Keratinocyte (primary cell): ENCODE results near the gene QSOX2. TPM values are rescaled to one million over a fixed set of nuclear protein-coding genes. Genes with fewer than 3 reads are reported as not detected.

ENCODE experiments used
- DNase-seq: peaks from one replicate; pipeline ENCODE4 v3.0.0-alpha.2; 2011; ENCODE audit warnings: low read depth, missing footprints, low spot score
- FAIRE-seq: peaks from 2 replicates; lab custom pipeline; 2011; peaks lifted over from hg19 to GRCh38; lab: Jason Lieb, UNC
- H2AFZ ChIP-seq: 2 replicates; pipeline ENCODE4 v1.6.0; 2012; ENCODE audit warnings: low read length, control low read depth, inconsistent platforms; ENCODE audit not compliant: control insufficient read depth
- H3K27ac ChIP-seq: 2 replicates; pipeline ENCODE4 v1.5.1; 2011; ENCODE audit warnings: low read length; ENCODE audit not compliant: control insufficient read depth, insufficient read depth
- H3K27me3 ChIP-seq: 3 replicates; pipeline ENCODE4 v1.6.0; 2011; ENCODE audit warnings: low read length; ENCODE audit not compliant: control insufficient read depth, insufficient read depth; ENCODE audit errors: extremely low read depth
- H3K36me3 ChIP-seq, 2 experiments: 2 replicates in 1 of 2; 3 replicates in 1 of 2; pipeline ENCODE4 v1.5.1; 2011; ENCODE audit warnings: low read length in 2 of 2, mild to moderate bottlenecking in 1 of 2; ENCODE audit not compliant: control insufficient read depth in 2 of 2, insufficient read depth in 2 of 2; ENCODE audit errors: extremely low read depth in 1 of 2
- H3K4me1 ChIP-seq: 3 replicates; pipeline ENCODE4 v1.5.1; 2011; ENCODE audit warnings: low read length; ENCODE audit not compliant: control insufficient read depth, insufficient read depth; ENCODE audit errors: extremely low read depth
- H3K4me2 ChIP-seq: 3 replicates; pipeline ENCODE4 v1.6.0; 2011; ENCODE audit warnings: low read depth, low read length; ENCODE audit not compliant: control insufficient read depth, insufficient read depth; ENCODE audit errors: extremely low read depth
- H3K4me3 ChIP-seq, 3 experiments: fragments of 200-600 bp in 1 of 3; sonication (generic) in 1 of 3; 2 replicates in 2 of 3; 3 replicates in 1 of 3; pipeline ENCODE4 v1.5.1; 2011 to 2016; ENCODE audit warnings: low read length in 3 of 3, mild to moderate bottlenecking in 3 of 3, control low read depth in 2 of 3, inconsistent platforms in 1 of 3, low read depth in 1 of 3, mixed read lengths in 1 of 3, mixed run types in 1 of 3, moderate library complexity in 1 of 3; ENCODE audit not compliant: control insufficient read depth in 2 of 3, insufficient read depth in 2 of 3; ENCODE audit errors: extremely low read depth in 1 of 3
- H3K79me2 ChIP-seq: 2 replicates; pipeline ENCODE4 v1.6.0; 2012; ENCODE audit warnings: low read length; ENCODE audit not compliant: control insufficient read depth, insufficient read depth
- H3K9ac ChIP-seq: 3 replicates; pipeline ENCODE4 v1.6.0; 2011; ENCODE audit warnings: low read length; ENCODE audit not compliant: control insufficient read depth, insufficient read depth; ENCODE audit errors: extremely low read depth
- H3K9me1 ChIP-seq: 3 replicates; pipeline ENCODE4 v1.6.0; 2011; ENCODE audit warnings: low read length; ENCODE audit not compliant: control insufficient read depth, insufficient read depth; ENCODE audit errors: extremely low read depth
- H3K9me3 ChIP-seq: 2 replicates; pipeline ENCODE4 v1.5.1; 2012; ENCODE audit warnings: low read depth, low read length; ENCODE audit not compliant: control insufficient read depth
- H4K20me1 ChIP-seq: 3 replicates; pipeline ENCODE4 v1.6.0; 2011; ENCODE audit warnings: low read length; ENCODE audit not compliant: control insufficient read depth, insufficient read depth; ENCODE audit errors: extremely low read depth
- CTCF ChIP-seq, 3 experiments: IDR thresholded peaks in 1 of 3; conservative IDR thresholded peaks in 1 of 3; optimal IDR thresholded peaks in 1 of 3; 2 replicates in 2 of 3; 3 replicates in 1 of 3; pipeline versions ENCODE3 to v1.5.1; 2011; ENCODE audit warnings: low read length in 3 of 3, mild to moderate bottlenecking in 3 of 3, moderate library complexity in 2 of 3, control low read depth in 1 of 3, inconsistent platforms in 1 of 3; ENCODE audit not compliant: insufficient read depth in 2 of 3; ENCODE audit errors: extremely low read depth in 1 of 3
- EZH2 ChIP-seq: IDR thresholded peaks from one replicate; pipeline ENCODE4 v1.6.1; 2012; ENCODE audit warnings: inconsistent platforms, mild to moderate bottlenecking, low read length, moderate library complexity
- dilution Hi-C: fragments of 300-500 bp; cut with MboI; formaldehyde crosslinking; loops from one replicate; pipeline ENCODE4 v1.7.0; 2020; ENCODE audit warnings: low sequenced_read_pairs; ENCODE audit not compliant: extremely low pct_ligation_motif_present
- polyA plus RNA-seq, 5 experiments: library from polyadenylated mRNA; depleted of rRNA in 3 of 5; stranded (reverse) in 3 of 5; stranded (forward) in 1 of 5; unstranded in 1 of 5; fragments of >200 nt; gene quantifications; 1 replicate in 1 of 5; 2 replicates in 3 of 5; 3 replicates in 1 of 5; pipeline versions ENCODE4 v1.2.1 to v1.2.3, GENCODE V29; 2011 to 2012; ENCODE audit warnings: missing spikeins in 2 of 5, low read depth in 1 of 5, low replicate concordance in 1 of 5

The QSOX2 gene
- polyA plus RNA-seq, 1 donor (not counting 4 experiments of a cell fraction or from before 2014, with no cell fraction given), result 11.9 TPM

DNA sequence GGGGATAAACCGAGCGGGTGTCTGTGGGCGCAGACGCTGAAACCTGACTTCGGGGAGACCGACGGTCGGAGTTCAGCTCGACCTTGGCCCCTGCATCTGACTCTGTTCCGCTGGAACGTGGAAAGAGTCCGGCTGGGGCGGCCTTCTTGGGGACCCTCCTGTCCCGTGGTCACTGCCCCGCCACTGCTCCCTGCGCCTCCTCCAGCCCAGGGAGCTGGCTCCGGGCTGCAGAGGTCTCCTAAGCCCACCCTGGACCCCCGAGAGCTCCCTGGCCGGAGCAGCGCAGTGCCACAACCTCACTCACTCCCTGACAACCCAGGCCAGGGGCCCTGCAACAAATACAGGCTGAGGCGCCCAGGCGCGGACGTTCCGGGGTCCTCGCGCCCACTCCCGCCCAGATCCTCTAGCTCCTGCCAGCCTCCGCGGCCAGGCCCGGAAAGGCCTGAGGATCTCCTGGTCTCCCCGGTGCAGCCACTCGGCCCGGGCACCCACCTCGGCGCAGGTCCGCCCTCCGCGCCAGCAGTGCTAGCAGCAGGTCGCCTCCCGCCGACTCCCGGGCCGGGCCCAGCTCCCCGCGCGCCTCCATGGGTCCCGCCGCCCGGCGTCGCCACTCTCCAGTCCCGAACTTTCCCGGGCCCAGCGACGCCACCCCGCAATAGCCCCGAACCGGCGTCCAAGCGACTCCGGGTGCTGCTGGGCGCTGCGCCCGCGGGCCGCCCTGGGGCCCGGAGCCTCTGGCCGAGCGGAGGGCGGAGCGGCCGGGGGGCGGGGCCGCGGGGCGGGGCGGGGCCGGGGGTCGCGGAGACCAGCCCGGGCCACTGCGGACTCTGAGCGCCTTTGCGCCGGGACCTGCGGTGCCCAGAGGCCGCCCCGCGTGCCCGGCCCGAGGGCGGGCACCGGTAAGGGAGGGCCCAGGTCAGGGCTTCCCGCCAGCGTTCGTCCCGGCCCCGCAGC lies 42.9 kb downstream of the QSOX2 start:
- no peak overlapping the region for H3K4me3 ChIP-seq
- H3K4me2 ChIP-seq, result no peak overlapping the region
- no peaks in the 10 kb centered on the region for H3K9me1 ChIP-seq
- H3K9me3 ChIP-seq, result no peaks in the 10 kb centered on the region
- dilution Hi-C loops, result no loop called here
- H4K20me1 ChIP-seq, result peaks cover 13% of the 10 kb centered on the region
- H3K36me3 ChIP-seq, result no peaks in the 10 kb centered on the region
- H3K4me1 ChIP-seq, result no peaks in the 10 kb centered on the region
- no peak overlapping the region for H3K27ac ChIP-seq
- no peaks in the 10 kb centered on the region for H3K79me2 ChIP-seq
- peaks cover 68% of the 10 kb centered on the region for H3K27me3 ChIP-seq
- FAIRE-seq (no peak), DNase-seq (no peak)
- H3K9ac ChIP-seq, result no peak overlapping the region
- H2AFZ ChIP-seq, result no peak overlapping the region
- TF ChIP-seq CTCF (optimal IDR thresholded peaks at IDR 0.05 in 1 of 3, IDR thresholded peaks at IDR 0.05 in 1 of 3, conservative IDR thresholded peaks at IDR 0.05 in 1 of 3; ENCODE audit: extremely low read depth in 1 of 3, insufficient read depth in 2 of 3, low read length in 3 of 3) (no peak), EZH2 (peak; percentile 93)

DNA sequence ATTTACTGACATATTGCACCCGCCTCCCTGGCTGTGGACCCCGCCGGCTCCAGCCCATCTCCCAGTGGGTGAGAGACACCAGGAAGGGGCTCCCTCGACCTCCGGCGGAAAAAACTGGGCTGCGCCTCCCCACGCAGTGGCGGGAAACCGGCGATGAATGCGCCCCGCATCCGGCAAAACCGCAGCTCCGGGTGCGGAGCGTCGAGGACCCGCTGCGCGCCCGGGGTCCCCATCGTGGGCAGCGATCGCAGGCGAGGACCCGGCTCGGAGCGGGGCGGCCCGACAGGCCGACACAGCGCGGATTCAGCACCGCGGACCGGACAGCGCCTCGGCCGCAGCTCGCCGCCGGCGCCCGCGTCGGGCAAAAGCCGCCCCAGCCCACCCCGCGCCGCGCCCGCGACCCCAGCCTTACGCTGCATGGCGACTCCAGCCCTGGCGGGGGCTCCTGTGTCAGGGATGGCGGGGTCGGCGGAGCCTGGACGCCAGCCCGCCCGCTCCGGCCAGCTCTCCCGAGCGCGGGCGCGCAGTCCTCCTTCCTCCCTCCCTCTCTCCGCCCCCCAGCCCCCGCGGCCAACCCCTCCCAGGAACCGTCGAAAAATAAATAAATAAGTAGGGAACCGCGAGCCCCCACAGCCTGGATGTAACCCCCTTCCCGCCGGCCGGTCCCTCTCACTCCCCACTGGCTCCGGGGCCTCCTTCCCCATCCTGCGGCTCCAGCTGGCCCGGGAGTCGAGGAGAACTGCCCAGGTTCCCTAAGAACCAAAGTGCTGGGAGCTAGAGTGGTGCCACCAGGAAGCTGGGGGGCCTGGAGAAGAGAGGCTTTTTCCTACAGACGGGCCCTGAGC lies 43.8 kb downstream of the QSOX2 start:
- Histone ChIP-seq H3K79me2 (no peaks in the 10 kb centered on the region), H3K4me2 (no peak overlapping the region), H2AFZ (no peak overlapping the region), H3K27me3 (peaks cover 77% of the 10 kb centered on the region), H3K27ac (no peak overlapping the region), H3K9me3 (no peaks in the 10 kb centered on the region), H3K4me1 (no peaks in the 10 kb centered on the region), H4K20me1 (peaks cover 13% of the 10 kb centered on the region), H3K9me1 (no peaks in the 10 kb centered on the region), H3K36me3 (no peaks in the 10 kb centered on the region), H3K4me3 (no peak overlapping the region), H3K9ac (no peak overlapping the region)
- dilution Hi-C loops, result no loop called here
- FAIRE-seq, result no peak
- no peak for TF ChIP-seq CTCF (optimal IDR thresholded peaks at IDR 0.05 in 1 of 3, IDR thresholded peaks at IDR 0.05 in 1 of 3, conservative IDR thresholded peaks at IDR 0.05 in 1 of 3; ENCODE audit: extremely low read depth in 1 of 3, insufficient read depth in 2 of 3, low read length in 3 of 3)
- TF ChIP-seq EZH2, result no peak
- no peak for DNase-seq
